ENCODE results near the gene CAPZB.
A peak's percentile ranks its signal among the peaks of the same experiment; 100 is the strongest.

Gene CAPZB

DNA sequence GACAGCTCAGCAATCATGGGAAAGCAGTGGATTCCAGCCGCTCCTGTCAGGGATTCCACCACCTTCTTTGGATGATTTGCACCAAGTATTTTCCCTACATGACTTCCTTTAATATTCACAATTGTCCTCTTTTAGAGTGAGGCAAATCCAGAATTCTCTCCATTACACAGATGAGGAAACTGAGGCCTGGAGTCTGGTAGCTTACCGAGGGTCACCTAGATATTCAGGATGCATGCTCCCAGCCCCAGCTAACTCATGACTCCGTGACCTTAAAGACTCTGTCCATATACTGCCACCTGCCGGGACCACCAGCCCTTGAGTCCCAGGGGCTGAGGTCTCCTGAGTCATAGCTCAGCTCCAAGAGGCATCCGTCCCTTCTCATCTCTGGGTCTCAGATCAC lies 80.6 kb downstream of the CAPZB start:
- no peak for DNase-seq

GRCh38 chr1:19403256-19403655 lies 82.1 kb downstream of the CAPZB start:
- no peak for DNase-seq

GRCh38 chr1:19402031-19402813 lies 83.1 kb downstream of the CAPZB start:
- DNase-seq: no peak

- DNase-seq: no peak
Observed at GRCh38 chr1:19401535-19401889, 83.8 kb downstream of the CAPZB start.

DNA sequence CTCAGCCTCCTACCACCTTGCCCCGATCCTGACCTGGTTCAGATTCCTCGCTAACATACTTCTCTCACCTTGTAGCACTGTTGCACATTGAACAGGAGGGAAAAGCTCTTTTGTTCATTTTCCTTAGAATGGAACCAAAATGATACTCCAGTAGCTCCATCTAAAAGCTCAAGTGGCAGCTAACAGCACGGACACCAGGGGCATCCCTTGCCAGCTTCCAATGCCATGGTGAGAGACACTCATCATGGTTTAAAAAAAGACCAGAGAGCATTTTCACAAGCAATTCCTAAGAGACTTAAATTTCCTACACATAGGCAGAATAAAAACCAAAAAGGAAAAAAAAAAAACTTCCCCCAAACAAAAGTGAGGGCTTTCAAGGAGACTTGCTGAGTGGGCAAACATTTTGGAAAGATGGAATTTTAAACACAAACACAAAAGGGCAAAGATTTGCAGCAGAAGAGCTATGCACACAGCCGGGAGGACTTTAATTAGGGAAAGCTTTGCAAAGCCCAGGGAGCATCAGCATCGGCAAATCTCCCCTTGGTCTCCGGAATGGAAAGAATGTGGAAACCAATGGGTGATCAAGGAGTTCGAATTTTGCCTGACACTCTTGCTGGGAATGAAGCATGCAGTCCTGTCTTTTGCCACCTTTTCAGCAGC lies 84.3 kb downstream of the CAPZB start:
- no peak for DNase-seq

- DNase-seq: no peak
Observed at GRCh38 chr1:19400192-19400611, 85.1 kb downstream of the CAPZB start.

- no peak for DNase-seq
Observed at GRCh38 chr1:19398309-19398760, 87.0 kb downstream of the CAPZB start.

DNA sequence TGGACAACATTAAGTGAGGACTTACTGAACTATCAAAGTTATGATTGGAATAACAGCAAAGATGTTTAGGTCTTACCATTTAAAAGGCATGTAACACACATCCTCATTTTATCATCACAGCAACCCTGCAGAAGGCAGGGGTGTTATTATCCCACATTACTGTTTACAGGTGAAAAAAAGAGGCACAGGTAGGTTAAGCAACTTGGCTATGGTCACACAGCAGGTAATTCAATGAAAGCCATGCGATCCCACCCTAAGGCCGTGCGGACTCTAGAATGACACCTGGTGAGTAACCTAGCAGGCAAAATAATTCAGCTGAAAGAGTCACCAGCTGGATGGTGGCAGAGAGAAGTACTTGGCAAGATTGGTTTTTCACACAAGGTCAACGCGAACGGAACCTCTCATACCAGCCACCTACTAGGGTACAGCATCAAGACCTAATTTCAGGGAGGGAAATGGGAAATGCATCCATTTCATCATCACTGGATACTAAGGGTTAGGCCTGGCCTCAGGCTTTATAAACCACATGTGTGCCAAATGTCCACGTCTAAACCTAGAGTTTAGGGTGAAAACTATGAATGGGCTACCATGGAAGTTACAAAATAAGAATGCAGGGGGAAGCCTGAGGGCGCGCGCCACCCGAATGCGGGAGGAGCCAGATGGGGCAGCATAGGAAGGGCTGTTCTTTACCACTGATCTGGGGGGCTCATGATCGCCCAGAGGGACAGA lies 88.0 kb downstream of the CAPZB start:
- no peak for DNase-seq

- no peak for DNase-seq
Observed at GRCh38 chr1:19396280-19396679, 89.1 kb downstream of the CAPZB start.

- DNase-seq: no peak
Observed at GRCh38 chr1:19395678-19396192, 89.6 kb downstream of the CAPZB start.

DNA sequence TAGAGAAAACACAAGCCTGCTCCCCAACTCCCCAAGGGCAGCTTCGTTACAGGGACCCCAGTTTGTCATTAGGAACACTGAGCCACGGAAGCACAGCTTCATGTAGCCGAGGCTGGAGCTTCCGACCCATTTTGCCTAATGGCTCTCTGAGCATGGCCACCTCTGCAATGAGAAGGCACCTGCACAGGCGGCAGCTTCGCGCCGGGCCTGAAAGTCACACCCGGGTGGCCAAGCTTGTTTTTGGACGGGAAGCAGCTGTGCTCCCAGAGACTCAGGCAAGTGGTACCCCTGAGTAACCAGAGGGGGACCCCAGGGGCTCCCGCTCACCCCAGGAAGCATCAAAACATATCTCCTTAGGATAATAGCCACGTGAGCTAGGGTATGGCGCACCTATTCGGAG lies 92.3 kb downstream of the CAPZB start:
- DNase-seq: no peak

DNA sequence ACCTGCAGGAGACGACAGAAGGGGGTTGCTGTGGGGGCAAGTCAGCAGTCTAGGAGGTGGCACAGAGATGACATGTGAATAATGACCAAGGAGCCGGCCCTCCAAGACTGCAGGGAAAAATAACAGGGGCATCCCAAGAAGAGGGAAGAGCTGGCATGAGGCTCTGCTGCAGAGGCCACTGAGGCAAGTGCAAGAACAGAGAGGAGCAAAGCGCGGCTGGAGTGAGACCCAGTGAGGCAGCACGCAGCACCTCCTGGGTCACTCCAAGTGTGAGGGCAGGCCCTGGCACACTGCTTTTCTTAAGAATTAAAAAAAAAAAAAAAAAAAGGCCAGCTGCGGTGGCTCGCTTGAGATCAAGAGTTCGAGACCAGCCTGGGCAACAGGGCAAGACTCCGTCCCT lies 93.1 kb downstream of the CAPZB start:
- DNase-seq: no peak

DNA sequence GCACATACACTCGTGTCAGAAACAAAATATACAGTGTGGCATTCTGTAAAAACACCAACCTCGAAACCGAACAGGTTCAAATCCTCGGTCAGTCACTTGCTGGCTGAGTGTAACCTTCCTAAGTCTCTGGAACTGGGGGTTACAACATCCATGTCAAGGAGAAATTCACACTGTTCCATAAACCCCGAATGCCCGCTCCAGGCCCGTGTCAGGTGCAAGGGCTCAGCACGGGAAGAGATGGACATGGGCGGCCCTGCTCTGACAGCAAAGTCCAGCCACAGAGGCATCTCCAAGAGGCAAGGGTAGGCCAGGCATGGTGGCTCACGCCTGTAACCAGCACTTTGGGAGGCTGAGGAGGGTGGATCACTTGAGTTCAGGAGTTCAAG lies 93.8 kb downstream of the CAPZB start:
- DNase-seq: no peak

DNA sequence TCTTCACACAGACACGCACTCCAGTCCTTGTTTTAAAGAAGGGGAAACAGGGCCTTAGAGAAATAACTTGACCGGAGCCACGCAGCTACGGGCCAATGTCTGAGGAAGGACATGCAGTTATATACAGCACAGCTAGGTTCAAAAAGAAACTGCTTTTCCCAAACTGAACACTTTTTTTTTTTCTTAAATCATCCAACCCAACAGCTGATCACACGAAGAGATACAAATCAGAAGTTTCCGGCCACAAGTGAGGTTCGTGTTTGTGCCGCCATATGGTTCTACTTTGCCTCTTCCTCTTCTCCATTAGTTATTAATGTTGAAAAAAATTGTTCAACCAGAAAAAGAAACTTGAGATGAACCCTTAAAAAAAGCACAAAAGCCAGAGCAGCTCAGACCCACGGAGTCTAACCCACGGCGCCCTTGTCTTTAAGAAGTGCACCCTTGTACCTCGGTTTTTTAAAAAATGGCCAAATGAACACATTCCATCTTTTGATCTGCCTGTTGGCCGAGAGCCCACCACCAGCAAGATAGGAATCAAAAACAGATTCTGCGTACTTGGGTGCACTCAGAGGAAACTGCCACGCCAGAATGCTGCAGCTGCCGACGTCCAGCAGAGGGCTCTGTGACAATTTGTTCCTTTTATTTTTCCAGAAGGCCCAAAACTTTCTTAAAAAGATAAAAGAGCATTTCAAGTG lies 94.3 kb downstream of the CAPZB start:
- peak; percentile 29 to 82 (median 61) for DNase-seq

DNA sequence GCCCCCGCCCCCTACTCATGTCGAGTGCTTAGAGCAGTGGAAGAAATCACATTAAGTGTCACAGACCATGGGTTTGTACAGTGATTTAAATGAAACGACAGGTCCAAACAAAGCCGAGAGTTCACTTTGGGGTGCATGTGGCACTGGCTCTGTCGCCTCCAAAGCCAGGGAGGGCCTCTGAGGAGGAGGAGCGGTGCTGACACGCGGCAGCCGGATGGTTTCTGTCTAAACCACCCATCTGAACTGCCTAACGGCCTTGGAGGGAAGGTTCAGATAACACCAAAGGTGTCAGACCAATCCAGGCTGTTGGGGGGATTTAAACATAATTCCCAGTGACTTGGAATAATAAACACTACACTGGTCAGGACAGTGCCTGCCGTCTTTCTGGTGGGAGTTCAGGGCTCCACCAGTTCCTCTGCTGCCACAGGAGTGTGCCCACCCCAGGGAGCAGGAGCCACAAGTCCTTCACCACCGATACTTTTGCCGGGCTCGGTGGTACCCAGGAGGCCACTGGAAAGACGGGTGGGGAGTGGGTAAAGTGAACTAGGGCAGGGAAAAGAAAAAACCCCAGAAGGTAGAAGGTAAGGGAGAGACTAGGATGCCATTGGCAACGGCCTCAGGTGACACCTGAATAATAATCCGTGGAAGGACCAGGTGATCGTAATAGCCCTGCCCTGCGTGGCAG lies 95.0 kb downstream of the CAPZB start:
- no peak for DNase-seq

- DNase-seq: no peak
Observed at GRCh38 chr1:19388980-19389379, 96.4 kb downstream of the CAPZB start.

DNA sequence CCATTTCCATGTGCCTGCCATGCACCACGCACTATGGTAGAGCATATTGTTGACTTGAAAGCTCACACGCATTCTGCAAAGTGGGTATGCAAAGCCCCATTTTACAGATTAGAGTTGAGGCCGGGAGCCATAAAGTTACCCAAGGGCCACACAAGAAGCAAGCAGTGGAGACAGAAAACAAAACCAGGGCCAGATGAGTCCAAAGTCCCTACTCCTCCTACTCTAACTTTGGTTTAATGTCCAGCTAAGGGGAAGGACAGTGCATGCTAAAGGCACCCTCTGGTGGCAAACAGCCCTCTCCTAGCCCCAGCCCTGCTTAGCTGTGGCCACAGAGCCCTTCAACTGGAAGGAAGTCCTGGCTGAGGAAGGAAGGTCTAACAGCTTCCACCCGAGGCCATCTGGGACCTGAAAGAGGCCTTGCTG lies 98.3 kb downstream of the CAPZB start:
- DNase-seq: no peak

DNA sequence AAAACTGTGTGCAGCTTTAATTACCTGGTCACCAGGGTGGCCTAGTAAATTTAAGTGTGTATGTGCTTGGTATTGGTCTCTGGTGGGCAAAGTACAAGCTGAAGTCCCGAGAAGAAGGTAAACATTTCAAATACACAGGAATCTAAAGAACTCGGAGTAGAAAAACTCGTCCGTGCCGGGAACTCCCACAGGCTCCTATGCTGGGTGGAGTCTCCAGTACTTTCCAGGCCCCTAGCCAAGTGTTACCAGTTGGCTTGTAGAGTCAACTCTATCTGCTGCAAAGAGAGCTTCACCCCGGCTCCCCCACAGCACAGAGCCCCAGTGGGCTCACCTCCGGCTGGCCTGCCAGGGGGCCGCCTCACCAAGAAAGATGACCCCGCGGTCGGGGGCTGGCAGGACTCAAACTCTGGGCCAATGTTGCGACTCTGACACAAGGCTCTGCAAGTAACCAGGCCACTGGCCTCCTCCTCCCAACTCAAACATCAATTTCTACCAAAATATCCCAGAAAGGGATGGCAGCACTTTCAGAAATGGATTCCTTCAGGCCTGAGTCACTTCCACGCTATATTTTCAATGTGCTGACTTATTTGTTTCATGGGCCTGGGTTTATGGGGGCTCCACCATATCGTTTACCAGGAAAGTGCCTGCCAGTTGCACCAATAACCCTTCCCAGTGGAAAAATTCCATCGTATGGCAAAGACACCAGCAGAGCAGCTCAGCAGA lies 99.3 kb downstream of the CAPZB start:
- no peak for DNase-seq

GRCh38 chr1:19385221-19385620 lies 100.1 kb downstream of the CAPZB start:
- DNase-seq: no peak

DNA sequence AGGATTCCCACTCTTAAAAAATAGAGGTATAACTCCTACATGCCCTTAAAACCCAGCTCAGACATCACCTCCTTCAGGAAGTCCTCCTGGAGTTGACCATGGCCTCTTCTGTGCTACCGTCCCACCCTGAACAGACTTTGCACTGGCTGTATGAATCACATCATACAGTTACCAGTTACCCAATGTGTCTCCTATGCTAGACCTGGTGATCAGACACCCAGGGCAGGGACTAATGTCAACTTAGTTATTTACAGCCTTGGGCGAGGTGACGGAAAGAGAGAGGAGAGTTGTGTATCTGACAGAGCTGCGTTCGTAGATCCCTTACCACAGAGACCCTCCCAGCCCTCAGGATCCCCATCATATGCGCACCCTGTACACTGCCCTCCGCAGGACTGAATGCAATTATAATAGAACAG lies 100.6 kb downstream of the CAPZB start:
- DNase-seq: no peak

DNA sequence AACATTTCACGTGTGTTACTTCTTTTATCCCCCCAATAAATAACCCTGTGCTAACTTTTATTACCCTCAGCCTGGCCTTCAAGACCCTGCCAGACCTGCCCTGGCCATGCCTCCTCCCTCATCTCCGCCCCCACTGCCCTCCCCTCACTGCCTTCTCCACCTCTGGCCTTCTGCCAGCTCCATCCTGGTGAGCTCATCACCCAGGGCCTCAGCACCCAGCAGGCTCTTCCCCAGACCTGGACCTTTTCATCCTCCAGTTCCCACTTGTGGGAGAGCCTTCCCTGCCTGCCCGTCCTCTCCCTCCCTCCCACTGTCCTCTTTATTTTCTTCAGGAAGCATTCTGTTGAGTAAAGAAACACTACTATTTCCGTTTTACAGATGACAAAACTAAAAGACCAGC lies 101.2 kb downstream of the CAPZB start:
- no peak for DNase-seq

- no peak for DNase-seq
Observed at GRCh38 chr1:19382222-19382621, 103.1 kb downstream of the CAPZB start.
